HTERT RPE-1 (cell line): ENCODE data around the gene CAMTA1.

ENCODE experiments used
- in situ Hi-C: fragments of 300-500 bp; cut with MboI; formaldehyde crosslinking; loops from 4 replicates; pipeline ENCODE4 v1.14.3; 2020; ENCODE audit warnings: low sequenced_read_pairs

CAMTA1 gene

DNA sequence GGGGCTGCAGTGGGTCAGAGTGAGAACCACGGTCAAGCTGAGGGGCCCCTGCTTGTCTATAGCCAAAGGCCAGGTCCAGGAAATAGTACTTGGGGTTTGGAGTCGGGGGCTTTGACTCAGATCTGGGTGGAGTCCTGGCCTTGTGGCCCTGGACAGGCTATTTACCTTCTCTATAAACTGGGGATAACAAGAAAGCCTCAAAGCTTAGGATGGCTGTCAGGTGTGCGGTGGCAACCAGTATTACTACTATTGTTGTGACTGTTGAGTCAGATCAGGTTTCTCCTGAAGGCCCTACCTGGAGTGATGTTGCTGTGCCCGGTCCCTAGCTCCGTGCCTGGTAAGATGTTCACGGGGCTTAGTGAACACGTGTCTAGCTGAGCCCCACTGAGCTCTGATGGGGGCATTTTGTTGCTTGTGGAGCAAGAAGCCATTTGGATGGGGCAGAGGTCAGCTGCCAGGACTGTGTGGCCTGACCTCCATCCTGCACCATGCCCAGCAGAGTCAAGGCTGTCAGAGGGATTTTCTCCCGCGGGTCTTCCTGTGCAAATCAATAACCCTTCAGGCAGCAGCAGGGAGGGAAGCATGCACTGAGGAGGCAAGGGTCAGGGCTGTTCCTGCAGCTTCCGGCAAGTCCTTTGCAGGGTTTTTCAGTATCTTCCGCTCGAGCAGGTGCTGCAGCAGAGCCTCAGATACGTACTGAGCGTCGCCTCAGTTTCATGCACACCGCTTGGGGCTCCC lies 170.3 kb downstream of the CAMTA1 start:
- in situ Hi-C loops, result no loop called here

DNA sequence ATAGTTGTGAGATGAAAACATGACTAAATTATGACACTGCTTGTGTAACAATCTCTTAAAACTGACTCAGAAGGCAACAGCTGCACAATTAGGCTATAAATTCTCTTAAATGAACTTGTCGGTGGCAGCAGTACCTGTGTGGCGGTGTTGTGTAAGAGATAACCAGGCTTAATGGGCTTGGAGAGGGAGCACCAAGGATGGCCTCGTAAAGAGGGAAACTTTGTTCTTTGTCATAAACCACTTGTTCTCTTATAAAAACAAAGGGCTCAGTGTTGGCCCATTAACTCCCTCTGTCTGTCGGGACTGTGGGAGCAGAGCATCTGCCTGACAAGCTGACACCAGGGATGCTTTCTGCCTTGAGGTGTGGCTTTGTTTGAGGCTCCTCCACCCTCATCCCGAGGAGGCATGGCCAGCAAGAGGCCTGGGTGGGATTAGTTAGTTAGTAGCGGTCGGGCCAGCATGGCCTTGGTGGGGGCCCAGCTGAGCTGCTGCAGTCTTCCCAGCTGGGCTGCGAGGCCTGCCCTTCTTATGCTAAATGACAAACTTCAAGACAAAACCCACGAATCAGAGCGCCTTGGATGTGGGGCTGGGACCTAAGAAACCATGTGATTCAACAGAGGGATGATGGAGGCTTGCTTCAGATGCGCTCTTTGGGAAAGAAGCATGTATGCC lies 171.4 kb downstream of the CAMTA1 start:
- in situ Hi-C loops, result no loop called here

DNA sequence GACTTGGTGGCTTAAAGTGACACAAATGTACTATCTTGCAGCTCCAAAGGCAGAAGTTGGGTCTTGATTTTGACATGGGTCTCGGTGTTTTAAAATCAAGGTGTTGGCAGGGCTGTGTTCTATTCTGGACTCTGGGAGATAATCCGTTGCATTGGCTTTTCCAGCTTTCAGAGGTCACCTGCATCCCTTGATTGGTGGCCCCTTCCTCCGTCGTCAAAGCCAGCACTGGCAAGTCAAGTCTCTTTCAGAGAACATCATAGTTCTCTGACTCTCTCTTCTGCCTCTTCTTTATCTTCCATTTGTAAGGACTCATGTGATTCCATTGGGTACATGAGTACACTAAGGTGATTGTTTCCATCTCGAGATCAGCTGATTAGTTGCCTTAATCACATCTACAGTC lies 172.1 kb downstream of the CAMTA1 start:
- in situ Hi-C loops, result no loop called here

DNA sequence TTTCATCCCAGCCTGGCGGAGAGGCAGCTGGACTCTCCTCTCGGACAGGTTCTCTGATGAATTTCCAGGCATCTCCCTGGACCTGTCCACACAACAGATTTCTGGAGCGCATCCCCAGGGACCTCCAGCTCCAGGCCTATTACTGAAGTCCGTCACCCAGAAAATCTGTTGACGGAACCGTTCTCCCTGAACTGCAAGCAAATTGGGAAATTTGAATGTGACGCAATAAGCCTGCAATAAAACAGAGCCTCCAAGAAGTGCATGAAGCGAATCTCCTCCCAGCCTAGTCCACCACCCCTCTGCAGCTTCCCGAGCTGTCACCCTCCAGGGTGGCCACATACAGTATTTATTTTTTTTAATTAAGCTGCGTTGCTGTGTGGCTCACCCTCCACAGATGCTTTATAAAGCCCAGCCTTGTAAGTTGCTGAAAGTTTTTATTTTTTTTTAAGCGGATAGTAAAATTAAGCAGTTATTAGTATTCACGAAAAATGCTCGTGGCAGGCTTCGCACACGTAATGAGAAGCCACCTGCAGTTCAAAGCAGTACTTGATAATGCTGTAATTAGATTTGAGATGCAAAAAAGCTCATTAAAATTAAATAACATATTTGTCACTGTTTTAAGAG lies 173.3 kb downstream of the CAMTA1 start:
- in situ Hi-C loops, result no loop called here

DNA sequence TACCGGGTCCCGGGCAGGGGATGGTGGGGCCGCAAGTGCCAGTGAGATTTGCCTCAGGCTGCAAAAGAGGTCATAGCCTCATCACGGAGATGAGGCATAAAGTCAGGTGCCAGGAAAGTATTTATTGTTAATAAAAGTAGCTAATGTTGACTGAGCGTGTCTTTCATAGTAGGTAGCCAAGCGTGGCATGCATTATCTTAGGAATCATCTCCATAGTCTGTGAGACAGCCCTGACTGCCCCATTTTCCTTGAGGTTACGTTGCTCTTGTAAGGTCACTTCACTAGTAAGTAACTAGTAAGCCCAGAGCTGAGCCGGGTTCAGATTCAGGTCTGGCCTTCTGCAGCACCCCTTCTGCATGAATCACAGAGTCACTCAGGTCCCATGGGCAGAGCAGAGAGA lies 174.2 kb downstream of the CAMTA1 start:
- in situ Hi-C loops, result no loop called here

DNA sequence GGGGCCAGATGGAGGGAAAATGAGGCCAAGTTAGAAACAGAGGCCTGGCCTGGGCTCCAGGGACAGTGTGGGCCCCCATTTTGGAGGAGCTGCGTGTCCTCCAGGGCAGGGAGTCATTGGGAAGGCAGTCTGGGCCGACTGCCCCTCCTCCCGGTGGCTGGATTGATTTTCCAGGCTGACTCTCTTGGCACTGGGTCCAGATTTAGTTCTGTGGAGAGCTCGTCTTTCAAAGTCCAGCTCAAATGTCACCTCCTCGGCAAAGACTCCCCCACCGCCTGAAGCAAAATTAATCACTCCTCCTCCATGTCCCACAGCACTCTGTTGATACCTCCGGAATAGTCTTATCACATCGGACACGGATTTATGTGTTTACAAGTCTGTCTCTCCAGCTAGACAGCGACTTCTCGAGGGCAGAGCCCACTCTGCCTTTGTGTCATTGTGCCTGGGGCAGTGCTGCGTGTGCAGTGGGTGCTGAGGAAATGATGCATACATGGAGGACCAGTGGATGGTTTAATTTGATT lies 175.1 kb downstream of the CAMTA1 start:
- in situ Hi-C loops, result no loop called here

DNA sequence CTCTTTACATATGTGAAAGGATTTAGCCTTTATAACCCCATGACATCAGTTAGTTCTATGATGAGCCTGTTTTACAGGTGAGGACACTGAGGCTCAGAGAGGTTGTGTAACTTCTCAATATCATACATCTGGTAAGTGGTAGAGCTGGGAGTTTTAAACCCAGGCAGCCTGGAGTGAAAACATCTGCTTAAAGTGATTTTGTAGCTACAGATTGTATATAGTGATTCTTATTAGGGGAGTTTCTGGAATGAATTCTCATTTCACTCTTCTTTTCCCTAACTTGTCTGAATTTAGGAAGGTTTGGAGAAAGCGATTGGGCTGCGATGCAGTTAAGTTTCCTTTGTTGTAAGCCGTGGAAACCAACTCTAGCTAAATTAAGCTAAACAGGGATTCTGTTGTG lies 175.6 kb downstream of the CAMTA1 start:
- in situ Hi-C loops, result no loop called here

DNA sequence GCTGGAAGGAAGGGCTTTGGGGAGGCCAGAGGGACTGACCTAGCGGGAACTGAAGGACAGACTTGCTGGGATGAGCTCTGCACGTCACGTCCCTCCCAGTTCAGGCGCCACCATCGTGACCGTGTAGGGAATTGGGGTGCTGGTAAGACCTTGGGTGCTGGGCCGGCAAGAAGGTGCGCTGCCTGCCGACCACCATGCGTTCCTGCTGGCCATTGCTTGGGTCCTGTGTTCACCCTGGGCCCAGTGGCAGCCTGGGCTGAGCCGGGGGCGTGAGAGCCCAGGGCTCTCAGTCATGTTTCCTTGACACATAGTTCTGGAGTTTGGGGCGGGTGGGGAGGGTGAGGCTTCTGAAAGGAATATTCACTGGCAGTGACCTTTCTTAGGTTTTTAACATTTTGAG lies 176.0 kb downstream of the CAMTA1 start:
- in situ Hi-C loops, result no loop called here

DNA sequence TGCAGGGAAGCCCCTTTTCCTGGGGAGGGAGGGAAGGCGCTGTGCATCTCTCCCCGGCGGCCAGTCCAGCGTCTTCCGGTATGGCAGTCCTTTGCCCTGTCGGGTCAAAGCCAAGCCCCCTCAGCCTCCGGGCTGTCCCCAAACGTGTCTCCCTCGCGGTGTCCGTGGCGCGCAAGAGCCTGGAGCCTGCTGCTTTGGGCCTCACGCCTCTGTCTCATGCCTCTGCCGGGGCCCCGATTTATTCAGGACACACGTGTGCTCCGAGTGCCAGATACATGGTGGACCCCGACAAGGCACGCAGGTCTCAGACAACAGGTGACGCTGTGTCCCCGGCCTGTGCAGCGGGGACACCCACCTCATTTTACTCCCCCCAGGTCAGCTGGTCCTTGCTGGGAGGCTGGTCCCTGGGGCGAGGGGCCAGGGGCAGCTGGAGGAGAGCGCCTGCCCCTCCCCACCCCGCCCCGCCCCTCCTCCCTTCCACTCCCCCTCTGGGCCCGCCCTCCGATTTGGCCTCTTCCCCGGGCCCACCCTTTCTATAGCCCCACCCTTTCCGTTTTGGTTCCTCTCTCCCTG lies 176.7 kb downstream of the CAMTA1 start:
- in situ Hi-C loops, result no loop called here

DNA sequence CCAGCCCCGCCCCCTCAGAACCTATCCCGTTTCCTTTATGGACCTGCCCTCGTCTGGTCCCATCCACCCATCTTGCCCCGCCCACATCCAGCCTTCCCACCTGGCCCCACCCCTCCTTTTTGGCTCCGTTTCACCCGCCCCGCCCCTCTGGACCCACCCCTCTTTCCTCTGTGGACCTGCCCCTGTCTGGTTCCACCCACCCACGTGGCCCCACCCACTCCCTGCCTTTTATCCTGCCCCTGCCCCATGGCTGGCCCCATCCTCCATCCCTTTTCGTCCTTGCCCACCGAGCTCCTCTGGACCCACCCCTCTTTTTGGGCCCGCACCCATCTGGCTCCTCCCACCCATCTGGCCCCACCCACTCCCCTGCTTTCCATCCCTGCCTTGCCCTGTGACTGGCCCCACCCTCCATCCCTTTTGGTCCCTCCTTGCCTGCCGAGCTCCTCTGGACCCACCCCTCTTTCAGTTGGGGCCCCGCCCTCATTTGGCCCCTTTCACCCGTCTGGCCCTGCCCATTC lies 177.3 kb downstream of the CAMTA1 start:
- in situ Hi-C loops, result no loop called here

DNA sequence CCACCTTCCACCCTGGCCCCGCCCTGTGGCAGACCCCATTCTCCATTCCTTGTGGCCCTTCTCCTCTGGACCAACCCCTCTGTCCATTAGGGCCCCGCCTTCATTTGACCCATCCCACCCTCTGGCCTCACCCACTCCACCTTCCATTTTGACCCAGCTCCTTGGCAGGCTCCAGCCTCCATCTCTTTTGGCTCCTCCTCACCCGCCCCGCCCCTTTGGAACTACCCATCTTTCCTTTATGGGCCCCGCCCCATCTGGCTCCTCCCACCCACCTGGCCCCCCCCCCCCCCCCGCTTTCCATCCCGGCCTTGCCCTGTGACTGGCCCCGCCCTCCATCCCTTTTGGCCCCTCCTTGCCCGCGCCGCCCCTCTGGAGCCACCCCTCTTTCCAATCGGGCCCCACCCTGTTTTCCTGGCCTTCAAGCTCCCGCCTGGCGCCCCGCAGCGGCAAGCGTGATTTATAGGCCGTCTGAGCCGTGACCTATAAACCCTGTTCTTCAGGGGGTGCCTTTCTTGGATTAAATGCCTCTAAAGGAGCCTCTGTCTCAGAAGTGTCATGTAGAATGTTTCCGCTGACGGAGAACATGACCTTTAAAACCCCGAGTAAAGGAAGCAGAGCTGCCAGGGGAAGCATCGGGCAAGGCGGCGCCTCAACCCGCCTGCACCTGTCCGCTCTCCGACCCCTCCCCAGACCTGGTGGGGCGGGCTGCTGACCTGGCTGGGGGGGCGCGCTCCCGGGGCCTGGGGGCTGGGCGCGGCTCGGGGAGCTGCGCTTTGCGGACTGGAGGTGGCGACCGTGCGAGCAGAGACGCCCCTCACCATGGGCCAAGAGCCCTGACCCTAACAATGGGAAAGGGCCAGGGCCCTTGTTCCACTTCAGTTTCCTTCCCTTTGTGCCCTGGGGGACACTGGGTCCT lies 178.0 kb downstream of the CAMTA1 start:
- in situ Hi-C loops, result no loop called here

DNA sequence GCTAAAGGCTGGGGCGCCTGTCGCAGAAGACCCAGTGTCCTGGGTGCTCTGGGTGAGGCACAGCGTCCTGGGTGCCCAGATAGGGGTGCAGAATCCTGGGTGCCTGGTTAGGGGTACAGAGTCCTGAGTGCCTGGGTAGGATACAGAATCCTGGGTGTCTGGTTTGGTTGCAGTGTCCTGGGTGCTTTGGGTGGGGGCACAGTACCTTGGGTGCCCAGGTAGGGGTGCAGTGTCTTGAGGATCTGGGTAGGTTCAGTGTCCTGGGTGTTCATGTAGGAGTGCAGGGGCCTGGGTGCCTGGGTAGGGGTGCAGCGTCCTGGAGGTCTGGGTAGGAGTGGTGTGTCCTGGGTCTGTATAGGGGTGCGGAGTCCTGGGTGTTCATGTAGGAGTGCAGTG lies 178.7 kb downstream of the CAMTA1 start:
- in situ Hi-C loops, result no loop called here

DNA sequence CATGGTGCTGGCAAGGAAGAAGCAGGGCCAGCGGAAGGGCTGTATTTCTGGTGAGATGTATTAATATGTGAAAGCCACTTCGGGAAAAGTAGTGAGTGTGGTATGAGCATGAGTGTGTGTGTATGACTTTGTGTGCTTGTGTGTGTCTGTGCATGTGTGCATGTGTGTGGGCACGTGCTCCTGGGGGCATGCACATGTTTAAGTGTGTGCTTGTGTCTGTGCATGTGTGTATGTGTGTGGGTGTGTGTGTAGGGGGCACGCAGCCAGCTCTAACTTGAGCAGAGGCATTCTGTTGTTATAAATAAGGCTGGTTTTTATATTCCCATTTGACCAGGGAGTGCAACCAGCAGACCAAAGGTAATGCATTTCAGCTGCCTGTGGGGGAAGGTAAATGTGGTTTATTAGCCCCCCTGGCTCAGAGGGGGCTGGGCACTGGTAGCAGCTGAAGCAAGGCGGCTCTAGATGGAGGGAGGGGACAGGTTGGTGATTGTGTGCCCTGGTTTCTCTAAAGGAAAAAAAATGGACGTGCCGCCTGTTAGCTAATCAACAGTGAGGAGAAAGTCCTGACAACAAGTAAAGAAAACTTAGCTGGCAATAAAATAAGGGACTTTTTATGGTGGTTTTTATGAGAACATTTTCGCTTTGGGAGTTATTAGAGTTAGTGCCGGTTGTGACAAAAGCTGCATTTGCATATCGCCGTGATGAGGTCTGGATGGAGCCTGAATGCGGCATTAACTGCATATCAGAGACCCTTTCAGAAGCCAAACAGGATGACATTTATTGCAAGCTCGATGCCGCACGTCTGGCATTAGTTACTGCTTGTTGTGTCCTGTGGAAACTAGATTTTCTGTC lies 180.1 kb downstream of the CAMTA1 start:
- in situ Hi-C loops, result no loop called here

DNA sequence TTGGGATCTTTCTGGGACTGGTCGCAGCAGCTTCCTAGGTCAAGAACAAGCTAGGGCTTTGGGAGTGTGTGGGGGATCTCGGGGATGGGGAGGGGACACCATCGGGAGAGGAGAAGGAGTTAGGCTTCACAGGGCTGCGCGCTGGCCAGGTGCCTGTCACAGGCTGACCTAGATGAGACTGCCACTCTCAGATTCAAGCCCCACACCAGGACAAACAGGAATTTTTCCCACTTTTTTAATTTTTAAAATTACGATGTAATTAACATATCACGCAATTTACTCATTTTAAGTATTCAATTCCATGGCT lies 180.6 kb downstream of the CAMTA1 start:
- in situ Hi-C loops, result no loop called here

DNA sequence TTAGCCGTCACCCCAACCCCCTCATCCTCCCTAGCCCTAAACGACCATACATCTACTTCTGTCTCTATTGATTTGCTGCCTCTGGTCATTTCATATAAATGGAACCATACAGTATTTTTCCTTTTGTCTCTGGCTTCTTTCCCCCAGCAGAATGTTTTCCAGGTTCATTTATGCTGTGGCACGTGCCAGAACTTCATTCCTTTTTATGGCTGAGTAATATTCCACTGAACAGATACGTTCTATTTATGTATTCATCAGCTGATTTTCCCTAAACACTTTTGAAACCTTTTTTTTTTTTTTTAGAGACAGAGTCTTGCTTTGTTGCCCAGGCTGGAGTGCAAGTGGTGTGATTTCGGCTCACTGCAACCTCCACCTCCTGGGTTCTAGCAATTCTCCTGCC lies 181.1 kb downstream of the CAMTA1 start:
- in situ Hi-C loops, result no loop called here

DNA sequence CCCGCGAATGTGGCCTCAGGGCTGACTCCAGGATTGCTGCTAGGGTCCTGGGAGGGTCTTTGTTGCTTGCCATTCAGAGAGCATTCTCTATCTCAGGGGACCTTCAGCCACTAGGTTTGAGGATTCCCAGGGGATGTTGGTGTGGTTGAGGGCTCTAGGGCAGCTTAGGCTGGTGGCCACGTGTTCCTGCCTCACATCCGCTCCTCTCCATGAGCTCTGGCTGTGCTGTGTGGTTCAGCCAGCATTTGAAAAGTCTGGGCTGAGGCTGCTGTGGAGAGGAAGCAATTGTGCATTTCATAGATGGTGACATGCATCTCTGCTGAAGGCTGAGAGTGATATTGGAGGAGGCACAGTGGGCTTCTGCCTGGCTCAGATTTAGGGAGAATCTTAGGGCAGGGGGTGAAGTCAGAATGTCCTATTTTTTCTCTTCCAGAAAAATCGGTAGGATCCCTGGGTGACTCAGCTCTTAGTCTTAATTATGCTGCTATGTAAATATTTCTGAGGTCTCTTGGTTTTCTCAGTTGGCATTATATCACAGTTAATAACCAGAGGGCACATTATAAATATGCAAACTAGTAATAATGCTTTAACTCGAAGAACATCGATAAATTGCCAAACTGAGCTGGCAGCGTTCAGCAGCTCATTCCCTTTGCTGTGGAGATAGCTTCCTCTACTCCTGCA lies 182.3 kb downstream of the CAMTA1 start:
- in situ Hi-C loops, result no loop called here

DNA sequence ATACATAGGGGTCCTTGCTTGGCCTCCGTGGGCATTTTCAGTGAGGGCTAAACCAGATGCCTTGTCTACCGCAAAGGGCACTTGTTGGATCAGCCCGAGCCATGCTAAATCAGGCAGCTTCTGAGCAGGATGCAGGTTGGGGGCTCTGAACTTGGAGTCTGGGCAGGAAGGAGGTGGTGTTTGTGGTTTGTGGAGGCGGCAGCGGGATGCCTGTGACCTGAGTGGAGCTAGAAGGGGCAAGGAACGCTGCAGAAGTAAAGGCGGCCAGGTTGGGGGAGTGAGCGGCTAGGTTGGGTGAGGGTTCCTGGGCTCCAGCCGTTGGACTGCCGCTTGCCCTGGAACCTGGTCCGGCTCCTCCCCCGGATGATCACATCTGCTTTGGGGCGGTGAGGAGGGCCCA lies 183.9 kb downstream of the CAMTA1 start:
- in situ Hi-C loops, result no loop called here

DNA sequence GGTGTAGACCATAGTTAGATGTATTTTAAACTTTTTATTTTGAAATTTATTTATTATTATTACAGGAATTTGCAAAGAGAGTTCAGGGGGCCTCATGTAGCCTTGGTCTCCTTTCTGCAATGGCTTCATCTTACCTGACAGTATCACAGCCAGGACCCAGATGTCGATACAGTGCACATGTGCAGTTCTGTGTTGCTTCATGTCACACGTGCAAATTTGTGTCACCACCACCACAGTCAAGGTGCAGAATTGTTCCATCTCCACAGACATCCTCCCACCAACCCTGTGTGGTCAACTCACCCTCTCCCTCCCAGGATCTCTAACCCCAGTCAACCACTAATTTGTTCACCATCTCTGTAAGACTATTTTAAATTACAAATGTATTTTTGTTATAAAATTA lies 184.5 kb downstream of the CAMTA1 start:
- in situ Hi-C loops, result no loop called here

DNA sequence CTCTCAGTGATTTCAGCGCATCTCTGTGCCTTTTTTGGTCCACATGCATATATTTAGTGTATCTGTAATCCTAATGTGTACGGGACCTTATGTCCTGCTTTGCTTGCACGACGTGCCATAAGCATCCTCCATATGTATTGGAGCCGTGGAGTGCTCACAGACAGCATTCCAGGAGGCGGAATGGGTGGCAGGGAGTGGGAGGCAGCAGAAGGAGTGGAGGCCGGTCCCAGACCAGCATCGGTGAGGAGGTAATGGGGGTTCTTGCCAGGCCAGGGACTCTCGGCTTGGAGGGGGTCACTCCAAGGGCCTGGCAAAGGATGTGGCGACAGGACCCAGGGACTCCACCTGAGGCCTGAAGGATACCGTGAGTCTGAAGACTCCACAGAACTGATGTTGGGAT lies 185.0 kb downstream of the CAMTA1 start:
- in situ Hi-C loops, result no loop called here
